WTC11 (cell line): ENCODE data around the gene GPR17.

Source experiments
- ESRRA ChIP-seq: sonication (generic); formaldehyde crosslinking; IDR thresholded peaks from 2 replicates; pipeline ENCODE4 v1.8.1; 2022; ENCODE audit warnings: mild to moderate bottlenecking, missing genetic modification reagents, borderline replicate concordance
- TCF7 ChIP-seq: sonication (generic); formaldehyde crosslinking; IDR thresholded peaks from 2 replicates; pipeline ENCODE4 v1.8.0; 2022; ENCODE audit warnings: mild to moderate bottlenecking, low read depth, missing genetic modification reagents, moderate library complexity
- TF ChIP-seq, protein P1 (sequence below): sonication (generic); formaldehyde crosslinking; IDR thresholded peaks from 2 replicates; pipeline ENCODE4 v1.8.1; 2023; ENCODE audit warnings: mild to moderate bottlenecking, moderate library complexity, missing genetic modification reagents
- TF ChIP-seq, protein P2 (sequence below): fragments of 200-600 bp; IDR thresholded peaks from 2 replicates; pipeline ENCODE4 v1.8.0; 2022; ENCODE audit warnings: antibody characterized with exemption
- TF ChIP-seq, protein P3 (sequence below): sonication (generic); formaldehyde crosslinking; IDR thresholded peaks from 2 replicates; pipeline ENCODE4 v1.8.0; 2023; ENCODE audit warnings: missing genetic modification reagents
- TF ChIP-seq, protein P4 (sequence below): sonication (generic); formaldehyde crosslinking; IDR thresholded peaks from 2 replicates; pipeline ENCODE4 v1.8.1; 2022; ENCODE audit warnings: missing genetic modification reagents, borderline replicate concordance

DNA sequence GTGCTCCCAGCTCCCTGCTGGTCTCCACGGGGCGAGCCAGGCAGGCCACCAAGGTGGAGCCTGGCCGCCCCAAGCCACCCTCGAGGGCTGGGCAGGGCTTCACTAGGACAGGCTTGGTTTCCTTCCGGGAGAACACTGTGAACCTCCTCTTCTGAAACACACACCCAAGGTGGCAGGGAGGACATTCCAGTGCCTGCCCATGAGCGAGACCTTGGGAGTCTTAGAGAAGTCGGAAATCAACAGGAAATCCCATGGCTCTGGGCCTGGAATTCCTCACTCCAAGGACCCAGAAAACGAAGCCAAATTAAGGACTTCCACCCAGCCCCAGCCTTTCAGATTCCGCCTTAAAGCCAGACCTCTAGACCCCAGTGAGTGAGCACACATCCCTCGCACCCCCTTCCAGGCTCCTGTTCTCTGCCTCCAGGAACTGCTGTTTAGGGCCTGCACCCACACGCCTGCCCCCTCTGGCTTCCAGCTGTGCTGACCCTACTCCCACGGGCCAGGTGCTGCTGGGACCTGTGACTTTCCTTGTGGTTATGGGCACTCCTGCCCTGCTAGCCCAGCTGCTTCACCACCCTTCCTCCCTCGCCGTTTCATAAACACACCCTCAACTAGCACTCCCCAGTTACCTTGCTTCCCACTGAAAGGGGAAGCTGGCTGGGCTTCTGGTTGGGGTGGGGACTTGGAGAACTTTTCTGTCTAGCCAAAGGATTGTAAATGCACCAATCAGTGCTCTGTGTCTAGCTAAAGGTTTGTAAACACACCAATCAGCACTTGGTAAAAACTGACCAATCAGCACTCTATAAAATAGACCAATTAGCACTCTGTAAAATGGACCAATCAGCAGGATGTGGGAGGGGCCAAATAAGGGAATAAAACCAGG lies 13.7 kb downstream of the GPR17 start:
- TF ChIP-seq, protein P1, sequence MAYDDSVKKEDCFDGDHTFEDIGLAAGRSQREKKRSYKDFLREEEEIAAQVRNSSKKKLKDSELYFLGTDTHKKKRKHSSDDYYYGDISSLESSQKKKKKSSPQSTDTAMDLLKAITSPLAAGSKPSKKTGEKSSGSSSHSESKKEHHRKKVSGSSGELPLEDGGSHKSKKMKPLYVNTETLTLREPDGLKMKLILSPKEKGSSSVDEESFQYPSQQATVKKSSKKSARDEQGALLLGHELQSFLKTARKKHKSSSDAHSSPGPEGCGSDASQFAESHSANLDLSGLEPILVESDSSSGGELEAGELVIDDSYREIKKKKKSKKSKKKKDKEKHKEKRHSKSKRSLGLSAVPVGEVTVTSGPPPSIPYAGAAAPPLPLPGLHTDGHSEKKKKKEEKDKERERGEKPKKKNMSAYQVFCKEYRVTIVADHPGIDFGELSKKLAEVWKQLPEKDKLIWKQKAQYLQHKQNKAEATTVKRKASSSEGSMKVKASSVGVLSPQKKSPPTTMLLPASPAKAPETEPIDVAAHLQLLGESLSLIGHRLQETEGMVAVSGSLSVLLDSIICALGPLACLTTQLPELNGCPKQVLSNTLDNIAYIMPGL (CRISPR knock-in tag), result no peak
- TF ChIP-seq, protein P2, sequence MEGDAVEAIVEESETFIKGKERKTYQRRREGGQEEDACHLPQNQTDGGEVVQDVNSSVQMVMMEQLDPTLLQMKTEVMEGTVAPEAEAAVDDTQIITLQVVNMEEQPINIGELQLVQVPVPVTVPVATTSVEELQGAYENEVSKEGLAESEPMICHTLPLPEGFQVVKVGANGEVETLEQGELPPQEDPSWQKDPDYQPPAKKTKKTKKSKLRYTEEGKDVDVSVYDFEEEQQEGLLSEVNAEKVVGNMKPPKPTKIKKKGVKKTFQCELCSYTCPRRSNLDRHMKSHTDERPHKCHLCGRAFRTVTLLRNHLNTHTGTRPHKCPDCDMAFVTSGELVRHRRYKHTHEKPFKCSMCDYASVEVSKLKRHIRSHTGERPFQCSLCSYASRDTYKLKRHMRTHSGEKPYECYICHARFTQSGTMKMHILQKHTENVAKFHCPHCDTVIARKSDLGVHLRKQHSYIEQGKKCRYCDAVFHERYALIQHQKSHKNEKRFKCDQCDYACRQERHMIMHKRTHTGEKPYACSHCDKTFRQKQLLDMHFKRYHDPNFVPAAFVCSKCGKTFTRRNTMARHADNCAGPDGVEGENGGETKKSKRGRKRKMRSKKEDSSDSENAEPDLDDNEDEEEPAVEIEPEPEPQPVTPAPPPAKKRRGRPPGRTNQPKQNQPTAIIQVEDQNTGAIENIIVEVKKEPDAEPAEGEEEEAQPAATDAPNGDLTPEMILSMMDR, result no peak
- TF ChIP-seq ESRRA (CRISPR knock-in tag), result no peak
- no peak for TF ChIP-seq TCF7 (CRISPR knock-in tag)
- TF ChIP-seq, protein P3, sequence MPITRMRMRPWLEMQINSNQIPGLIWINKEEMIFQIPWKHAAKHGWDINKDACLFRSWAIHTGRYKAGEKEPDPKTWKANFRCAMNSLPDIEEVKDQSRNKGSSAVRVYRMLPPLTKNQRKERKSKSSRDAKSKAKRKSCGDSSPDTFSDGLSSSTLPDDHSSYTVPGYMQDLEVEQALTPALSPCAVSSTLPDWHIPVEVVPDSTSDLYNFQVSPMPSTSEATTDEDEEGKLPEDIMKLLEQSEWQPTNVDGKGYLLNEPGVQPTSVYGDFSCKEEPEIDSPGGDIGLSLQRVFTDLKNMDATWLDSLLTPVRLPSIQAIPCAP (CRISPR knock-in tag), result no peak
- TF ChIP-seq, protein P4, sequence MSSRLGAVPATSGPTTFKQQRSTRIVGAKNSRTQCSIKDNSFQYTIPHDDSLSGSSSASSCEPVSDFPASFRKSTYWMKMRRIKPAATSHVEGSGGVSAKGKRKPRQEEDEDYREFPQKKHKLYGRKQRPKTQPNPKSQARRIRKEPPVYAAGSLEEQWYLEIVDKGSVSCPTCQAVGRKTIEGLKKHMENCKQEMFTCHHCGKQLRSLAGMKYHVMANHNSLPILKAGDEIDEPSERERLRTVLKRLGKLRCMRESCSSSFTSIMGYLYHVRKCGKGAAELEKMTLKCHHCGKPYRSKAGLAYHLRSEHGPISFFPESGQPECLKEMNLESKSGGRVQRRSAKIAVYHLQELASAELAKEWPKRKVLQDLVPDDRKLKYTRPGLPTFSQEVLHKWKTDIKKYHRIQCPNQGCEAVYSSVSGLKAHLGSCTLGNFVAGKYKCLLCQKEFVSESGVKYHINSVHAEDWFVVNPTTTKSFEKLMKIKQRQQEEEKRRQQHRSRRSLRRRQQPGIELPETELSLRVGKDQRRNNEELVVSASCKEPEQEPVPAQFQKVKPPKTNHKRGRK (CRISPR knock-in tag), result no peak
